ENCODE measurements around the gene UBE2J2.

Gene UBE2J2

DNA sequence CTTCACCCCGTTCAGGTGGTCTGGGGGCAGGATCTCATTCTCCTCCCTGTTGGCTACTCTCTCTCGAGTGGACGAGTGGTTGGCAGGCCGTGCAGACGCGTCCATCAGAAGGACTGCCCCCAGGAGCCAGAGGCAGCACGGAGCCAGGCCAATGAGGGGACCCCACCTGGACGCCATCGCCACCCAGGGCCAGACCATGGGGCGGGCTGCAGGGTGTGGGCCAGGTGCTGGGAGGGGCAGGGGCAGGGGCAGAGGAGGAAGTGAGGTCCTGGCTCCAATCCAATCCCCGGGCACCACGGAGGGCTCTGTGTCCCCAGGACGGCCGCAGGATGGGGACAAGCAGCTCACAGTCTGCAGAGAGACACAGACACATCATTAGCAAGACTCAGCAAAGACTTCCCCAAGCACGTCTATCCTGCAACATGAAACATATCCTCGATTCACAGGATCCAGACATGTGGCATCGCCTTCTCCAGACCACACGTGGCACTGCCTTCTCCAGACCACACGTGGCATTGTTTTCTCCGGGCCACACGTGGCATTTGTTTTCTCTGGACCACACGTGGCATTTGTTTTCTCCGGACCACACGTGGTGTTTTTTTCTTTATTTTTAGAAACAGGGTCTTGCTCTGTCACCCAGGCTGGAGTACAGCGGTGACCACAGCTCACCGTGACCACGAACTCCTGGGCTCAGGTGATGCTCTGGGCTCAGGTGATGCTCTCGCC lies 44.9 kb downstream of the UBE2J2 start:
- DNase-seq (ENCODE audit: low read depth in 3 of 3), result no peak

DNA sequence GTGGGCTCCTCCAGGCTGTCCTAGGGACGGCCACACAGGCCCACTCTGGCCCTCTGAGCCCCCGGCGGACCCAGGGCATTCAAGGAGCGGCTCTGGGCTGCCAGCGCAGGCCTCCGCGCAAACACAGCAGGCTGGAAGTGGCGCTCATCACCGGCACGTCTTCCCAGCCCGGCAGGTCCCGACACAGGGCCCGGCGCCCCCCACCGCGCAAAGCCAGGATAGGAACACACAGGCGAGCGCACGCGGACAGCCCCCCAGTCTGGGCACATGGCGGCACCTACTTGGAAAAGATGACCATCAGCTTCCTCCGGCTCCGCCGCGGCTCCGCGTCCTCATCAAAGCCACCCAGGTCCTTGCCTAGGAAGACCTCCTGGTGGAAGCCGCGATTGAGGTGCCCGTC lies 45.5 kb downstream of the UBE2J2 start:
- no peak for DNase-seq (ENCODE audit: low read depth in 3 of 3)

DNA sequence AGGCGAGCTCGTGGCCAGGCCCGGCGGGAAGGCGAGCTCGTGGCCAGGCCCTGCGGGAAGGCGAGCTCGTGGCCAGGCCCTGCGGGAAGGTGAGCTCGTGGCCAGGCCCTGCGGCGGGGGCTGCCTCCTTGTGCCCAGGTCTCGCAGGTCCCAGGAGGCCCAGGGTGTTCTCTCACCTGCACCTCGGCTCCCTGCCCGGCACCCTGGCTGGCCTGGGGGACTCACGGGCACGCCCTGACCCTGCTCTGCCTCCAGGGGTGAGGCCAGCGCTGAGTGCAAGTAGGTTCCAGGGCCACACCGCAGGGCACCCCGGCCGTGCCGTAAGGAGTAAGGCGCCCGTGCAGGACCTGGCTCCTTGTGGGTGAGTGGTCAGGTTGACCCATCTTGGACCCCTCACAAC lies 46.3 kb downstream of the UBE2J2 start:
- DNase-seq (ENCODE audit: low read depth in 3 of 3), result no peak

DNA sequence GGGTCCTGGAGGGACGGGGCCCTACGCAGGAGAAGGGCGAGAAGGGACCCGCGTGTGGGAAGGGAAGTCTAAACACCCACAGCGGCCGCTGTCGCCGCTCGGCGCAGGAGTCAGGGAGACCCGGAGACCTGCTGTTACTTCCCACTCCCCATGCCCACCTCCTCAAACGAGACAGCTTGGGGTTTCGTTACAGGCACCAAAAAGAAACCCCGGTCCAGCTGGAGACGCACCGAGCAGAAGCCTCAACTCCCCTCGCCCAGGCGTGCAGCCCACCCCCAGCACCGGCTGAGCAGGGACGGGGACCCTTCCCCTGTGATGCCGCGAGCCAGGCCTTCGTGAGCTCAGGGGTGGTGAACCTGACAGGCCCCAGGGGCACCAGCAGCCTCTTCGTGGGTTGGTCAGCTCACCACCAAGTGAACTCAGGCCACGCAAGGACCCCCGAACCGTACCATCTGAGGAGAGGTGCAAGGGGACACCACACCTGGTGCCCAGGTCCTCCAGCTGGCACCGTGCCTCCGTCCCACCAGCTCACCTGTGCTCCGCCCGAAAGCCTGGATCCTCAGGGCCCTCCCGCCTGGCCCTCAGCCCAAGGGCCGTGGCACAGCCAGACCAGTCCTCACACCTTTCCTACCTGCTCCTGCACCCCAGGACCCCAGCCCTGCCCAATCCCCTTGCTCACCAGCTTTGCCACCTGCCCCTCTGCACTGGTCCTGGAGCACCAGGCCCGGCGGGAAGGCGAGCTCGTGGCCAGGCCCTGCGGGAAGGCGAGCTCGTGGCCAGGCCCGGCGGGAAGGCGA lies 46.9 kb downstream of the UBE2J2 start:
- DNase-seq (ENCODE audit: low read depth in 3 of 3), result no peak

DNA sequence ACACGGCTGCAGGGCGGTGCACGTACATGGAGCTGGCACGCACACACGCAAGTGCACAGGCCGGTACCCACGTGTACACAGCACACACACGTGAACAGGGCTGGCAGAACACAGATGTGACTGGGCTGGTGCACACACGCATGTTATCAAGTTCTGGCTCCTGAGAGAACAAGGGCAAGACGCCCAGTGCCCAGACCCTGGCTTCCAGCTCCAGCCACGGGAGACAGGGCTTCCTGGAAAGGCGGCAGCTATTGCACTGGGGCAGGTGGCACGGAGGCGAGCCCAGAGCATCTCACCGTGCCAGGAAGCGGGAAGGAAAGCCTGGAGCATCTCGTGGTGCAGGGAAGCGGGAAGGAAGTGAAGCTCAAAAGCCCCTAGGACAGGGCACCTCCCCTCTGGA lies 47.7 kb downstream of the UBE2J2 start:
- DNase-seq (ENCODE audit: low read depth in 3 of 3), result no peak

DNA sequence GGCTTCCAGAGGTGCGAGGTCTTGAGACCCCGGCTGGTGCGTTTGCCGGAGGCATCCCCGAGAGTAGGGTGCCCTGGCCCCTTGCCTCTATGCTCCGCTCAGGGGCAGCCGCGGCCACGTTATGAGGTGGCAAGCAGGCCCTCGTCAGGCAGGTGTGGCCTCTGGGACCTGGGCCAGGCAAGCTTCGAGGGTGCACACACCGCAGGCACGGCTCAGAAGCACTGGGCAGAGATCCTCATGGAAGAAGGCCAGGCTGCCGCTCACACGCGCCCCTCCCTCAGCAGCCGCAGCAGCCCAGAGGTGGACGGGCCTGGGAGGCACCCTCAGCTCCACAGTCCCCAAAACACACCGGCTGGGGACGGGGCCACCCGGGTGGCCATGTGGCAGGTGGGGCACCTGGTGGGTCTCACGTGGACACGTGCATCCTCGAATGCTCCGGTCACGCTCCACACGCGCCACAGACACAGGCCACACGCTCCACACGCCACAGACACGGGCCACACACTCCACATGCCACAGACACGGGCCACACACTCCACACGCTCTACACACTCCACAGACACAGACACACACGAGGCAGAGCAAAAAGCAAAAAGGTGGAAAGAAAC lies 48.3 kb downstream of the UBE2J2 start:
- DNase-seq (ENCODE audit: low read depth in 3 of 3), result no peak

DNA sequence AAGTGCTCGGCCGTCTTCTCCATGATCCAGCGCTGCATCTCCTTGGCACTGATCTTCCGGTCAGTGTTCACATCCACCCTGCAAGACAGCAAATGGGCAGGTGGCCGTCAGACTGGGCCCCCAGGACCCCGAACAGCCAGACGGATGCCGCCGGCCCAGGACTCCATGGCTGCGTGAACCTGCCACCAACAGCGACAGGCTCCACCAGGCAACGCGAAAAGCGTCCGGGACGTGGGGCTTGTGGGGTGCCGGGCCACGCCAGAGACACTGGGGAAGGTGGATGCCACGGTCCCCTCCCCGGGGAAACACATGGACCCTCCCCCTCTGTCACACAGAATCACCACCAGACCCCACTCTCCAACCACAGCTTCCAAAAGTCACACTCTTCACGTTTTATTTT lies 49.8 kb downstream of the UBE2J2 start:
- DNase-seq (ENCODE audit: low read depth in 3 of 3), result no peak

DNA sequence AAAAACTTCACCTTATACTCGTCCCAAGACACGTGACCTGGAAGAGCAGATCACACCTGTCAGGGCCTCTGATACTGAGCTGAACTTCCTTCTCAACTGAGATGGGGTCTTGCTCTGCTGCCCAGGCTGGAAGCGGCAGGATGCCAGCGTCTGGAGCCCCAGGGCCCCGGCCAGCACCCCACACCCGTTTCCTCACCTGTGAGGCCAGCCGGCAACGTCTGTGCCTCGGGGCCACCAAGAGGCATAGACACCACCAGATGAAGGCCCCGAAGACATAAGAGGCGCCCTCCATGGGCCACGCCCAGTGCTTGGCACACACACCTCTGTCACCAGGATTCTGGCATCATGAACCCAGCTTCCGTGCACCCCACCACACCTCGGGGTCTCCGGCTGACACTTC lies 50.3 kb downstream of the UBE2J2 start:
- DNase-seq (ENCODE audit: low read depth in 3 of 3), result no peak

DNA sequence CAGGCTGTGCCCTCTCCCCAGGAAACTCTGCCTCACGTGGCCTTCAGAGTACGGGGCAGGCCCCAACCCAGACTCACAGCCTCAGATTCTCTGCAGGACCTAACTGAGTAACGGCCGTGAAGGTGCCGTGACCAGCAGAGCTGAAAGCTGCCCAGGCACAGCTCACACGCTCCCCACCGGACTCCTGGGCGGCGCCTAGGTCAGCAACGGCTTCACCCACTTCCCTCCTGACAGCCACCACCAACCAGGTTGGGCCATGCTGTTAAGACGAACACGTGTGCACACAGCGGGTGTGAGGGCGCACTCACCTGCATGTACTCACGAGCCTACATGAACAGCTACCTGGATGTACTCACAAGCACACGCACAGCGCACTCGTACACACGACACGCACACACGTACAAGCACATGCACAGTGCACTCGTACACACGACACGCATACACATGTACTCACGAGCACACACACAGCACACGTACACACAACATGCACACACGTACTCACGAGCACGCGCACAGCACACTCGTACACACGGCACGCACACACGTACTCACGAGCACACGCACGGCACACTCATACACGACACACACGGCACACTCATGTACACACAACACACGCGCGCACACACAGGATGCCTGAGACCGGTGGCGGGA lies 51.0 kb downstream of the UBE2J2 start:
- DNase-seq (ENCODE audit: low read depth in 3 of 3), result no peak

DNA sequence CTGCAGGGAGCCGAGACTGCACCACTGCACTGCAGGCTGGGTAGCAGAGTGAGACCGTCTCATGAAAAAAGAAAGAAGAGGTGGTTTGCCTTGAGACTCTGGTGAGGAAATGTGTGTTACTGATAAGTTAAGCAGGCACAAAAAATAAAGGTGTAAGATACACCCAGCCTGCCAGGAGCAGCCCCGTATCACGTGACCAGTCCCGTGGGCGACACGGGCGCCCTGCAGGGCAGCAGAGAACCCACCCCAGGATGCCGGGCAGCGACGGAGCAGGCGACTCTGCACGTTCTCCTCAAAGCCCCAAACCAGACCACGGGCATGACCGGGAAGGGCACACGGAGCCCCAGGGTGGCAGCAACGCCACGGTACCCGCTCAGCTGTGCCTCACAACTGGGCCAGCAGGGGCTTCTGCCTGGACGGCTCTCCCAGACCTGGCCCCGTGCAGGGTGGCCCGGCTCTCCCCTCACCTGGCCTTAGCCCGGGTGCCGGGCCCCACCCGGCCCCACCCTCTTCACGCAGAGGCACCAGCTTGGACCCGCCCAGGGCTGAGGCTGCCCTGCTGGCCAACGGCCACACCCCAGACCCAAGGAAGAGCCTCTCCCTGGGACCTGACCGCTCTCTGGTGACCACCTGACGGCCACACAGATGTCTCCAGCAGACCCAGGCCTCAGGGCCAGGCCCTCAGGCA lies 51.6 kb downstream of the UBE2J2 start:
- DNase-seq (ENCODE audit: low read depth in 3 of 3), result no peak

DNA sequence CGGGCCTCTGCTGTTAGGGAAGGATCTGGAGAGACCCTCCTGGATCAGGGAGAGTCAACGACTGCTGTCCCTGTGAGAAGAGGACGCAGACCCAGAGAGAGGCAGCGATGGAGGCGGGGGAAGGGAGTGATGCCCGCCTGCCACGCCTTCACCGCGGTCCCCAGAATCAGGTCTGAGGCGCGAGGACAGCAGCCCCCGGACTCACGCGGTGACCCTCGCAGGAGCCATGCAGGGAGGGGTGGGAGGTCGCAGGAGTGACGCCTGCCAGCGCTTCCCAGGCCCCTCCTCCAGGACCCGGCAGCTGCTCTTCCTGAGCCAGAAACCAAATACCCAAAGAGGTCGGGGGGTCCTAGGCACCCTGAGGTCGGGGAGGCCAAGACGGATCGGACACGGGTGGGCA lies 53.5 kb downstream of the UBE2J2 start:
- DNase-seq (ENCODE audit: low read depth in 3 of 3), result no peak

DNA sequence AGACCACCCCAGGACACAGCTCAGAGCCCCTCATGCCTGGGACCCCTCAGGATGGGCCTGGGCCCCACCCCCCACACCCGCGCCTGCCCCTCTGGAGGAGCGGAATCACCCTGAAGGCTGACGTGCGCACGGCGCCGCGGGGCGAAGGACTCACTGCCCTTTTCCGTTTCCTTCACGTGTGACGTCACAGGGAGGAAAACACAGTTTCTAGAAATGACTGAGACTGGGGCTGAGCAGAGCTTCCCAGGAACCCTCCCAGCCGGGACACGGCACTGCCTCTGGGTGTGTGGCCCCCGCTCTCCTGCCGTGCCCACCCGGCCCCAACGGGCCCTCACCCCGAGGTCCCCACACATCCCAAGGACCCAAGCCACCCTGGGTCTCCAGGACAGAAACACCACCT lies 54.3 kb downstream of the UBE2J2 start:
- peak in 1 of 3 experiments; percentile 59 for DNase-seq (ENCODE audit: low read depth in 3 of 3)

DNA sequence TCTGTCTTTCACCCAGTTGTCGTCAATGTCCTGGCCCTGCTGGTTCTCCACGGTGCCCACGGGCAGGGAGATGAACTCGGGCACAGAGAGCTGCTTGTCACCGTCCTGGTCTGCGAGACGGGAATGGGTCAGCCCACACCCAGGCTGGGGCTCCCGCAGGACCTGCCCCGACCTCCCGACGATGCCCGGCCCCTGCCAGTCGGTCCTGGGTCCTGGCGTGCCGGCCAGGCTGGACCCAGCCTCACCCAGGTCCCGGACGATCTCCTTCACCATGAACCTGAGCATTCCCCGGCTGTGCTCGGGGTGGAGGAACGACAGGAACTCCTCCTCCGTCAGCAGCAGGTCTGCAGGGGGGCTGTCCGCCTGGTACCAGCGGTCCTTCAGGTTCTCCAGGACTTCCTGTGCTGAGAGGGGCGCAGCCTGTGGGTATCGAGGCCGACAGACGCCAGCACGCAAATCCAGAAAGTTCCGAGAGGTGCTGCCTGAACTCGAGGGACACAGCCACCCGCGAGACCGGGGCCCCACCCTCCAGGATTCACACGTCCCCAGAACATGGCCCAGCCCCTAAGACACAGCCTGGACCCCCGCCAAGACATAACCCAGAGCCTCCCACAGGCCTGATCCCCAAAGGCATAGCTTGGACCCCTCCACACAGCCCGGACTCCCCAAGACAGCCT lies 55.0 kb downstream of the UBE2J2 start:
- DNase-seq (ENCODE audit: low read depth in 3 of 3), result no peak

DNA sequence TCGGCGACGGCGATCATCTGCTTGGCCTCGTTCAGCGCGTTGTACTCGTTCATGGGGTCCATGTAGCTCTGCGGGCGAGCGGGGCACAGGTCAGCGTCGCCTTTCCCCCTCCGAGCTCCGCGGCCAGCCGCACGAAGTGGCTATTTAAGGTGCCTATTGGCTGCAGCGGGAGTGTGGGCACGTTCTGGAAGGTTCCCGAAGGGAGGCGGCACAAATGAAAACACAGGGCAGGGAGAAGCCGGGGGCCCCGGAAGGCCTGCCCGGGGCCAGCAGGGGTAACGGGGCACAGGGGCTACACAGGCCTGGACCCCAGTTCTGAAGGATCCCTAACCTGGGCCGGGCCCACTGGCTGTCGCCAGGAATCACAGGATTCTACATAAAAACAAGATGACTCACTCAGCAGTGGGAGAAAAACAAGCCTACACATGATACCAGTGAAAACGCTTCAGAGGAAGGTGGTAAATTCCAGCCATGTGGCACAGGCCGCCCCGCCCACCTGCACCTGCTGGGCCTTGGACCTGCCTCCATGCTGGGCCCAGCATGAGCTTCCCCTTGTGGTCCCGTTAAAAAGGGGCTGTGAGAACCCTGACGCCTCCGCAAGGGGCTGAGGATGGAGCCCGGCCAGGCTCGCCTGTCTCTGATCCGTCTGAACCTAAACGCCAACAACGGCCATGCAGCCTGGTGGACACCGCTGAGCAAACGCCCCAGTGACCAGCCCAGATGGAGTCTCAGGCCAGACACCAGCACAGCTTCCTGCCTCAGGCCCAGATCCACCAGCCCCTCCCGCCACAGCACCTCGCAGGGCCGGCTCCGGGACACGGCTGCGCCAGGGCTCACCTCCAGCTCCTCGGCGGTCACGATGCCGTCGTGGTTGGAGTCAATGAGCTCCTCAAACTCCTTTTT lies 55.8 kb downstream of the UBE2J2 start:
- peak in 1 of 3 experiments; percentile 34 for DNase-seq (ENCODE audit: low read depth in 3 of 3)

DNA sequence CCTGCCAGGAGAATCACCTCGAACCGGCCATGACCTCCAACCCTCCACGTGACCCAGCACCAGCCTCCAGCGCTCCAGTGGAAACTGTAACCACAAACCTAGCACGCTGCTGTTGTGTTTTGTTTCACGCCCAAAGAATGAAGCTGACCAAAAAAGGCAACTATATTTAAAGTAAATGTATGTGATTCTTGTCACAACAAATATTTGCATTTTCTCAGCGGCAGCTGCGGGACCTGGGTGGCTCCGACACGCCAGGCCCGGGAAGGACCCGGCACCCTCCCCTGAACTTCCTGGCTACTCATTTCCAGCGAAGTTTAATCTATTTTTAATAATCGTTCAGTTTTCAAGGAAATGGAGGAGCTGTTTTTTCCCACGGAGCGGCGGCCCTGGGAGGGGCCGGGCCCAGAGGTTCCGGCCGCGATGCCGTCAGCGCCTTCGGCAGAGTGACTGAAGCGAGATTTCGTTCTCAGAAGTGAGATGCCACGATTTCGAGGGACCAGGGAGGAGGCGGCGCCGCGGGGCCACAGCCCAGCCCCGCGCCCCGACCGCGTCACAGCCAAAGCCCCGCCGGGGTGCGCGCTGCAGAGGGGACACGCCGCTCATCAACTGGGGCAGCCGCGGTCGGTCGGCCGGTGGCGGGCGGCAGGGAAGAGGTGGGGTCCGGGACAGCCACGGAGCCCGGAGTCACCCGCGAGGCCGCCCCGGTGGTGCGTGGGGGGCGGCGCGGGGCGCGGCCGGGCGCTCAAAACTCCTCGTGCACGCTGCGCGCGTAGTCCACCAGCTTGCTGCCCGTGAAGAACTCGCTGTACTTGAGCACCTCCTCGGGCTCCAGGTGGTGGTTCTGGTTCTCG lies 56.7 kb downstream of the UBE2J2 start:
- DNase-seq (ENCODE audit: low read depth in 3 of 3), result no peak

DNA sequence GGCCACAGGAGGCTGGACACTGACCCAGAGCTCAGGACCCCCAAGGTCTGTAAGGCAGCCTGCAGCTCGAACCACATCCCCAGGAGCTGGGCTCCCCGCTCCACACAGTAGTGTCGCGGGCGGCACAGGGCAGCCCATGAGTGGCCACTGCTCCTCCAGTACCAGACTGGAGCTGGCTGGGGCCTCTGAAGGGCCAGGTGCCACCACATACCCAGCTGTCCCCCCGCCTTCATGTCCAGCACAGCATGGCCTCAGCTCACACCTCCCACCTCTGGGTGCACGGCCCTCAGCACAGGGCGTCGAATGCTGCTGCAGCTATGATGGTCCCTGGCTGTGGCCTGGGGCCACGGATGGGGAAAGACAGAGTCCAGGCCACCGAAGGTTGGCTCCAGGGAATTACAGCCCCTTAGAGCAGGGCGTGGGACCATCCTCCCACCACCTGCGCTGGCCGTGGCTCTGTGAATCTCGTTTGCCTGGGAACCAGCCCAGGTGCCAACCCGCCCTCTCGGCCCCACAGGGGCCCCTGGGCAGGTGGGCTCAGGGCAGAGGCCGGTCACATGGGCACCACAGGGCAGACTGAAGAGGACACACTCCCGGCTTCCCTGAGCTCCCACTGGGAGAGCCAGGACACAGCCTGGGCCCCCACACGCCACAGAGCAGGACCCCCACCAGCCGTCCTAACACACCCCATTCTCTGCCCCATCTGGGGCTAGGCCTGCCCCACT lies 57.6 kb downstream of the UBE2J2 start:
- no peak for DNase-seq (ENCODE audit: low read depth in 3 of 3)

DNA sequence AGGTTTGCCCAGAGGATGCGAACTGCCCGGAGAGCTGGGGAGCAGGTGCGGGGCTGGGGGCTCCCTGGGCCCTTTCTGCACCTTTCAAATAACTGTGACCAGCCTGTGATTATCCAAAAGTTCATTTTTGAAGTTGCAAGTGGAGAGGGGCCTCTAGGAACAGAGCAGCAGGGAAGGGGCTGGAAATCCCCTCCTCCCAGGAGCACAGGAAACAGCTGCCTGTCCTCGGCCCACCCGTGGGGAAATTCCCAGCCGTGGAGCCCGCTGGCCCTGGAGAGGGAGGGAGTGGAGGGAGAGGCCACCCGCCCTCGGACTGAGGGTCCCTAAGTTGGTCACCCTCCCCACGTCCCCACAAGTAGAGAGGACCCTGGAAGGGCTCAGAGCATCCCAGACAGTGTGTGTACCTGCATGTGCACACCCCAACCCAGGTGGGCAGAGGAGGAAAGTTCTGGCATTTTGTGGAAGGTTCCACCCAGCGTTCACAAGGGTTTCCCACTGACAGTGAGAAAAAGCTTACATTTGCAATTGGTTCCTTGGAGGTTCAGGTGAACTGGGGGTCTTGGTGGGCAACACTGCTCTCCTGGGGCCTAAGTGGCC lies 58.5 kb downstream of the UBE2J2 start:
- DNase-seq (ENCODE audit: low read depth in 3 of 3), result no peak
